WI38 (cell line): Measurements from ENCODE around the gene ARFGEF3.

Experiments used
- H3K4me3 ChIP-seq: 2 replicates; pipeline ENCODE4 v1.5.1; 2011; ENCODE audit warnings: low read depth, mild to moderate bottlenecking, control low read depth, low read length
- TF ChIP-seq, protein P1 (sequence below): IDR thresholded peaks from 2 replicates; pipeline ENCODE4 v1.5.1; 2012; ENCODE audit warnings: low read depth, mild to moderate bottlenecking, control low read depth, low read length

The ARFGEF3 gene

DNA sequence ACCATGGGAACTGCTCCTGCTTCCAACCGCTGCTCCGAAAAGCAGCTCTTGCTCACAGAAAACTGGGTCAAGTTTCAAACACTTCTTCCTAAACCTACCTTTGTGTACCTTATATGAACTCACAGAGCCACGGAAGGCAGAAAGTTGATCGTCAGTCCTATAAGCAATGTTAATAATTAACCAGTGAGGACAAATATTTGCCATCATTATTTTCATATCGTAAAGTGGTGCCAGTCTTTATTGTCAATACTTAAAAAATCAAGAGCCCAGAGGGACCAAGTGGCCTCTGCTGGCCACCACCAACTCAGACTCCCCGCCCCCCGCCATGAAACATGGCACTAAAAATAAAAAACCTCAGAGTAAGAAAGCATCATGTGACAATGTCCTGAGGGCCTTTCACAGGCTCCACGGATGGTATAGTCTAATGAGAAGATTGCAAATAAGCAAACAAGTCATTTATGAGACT lies 65.6 kb downstream of the ARFGEF3 start:
- no peak overlapping the region for H3K4me3 ChIP-seq
- TF ChIP-seq, protein P1, sequence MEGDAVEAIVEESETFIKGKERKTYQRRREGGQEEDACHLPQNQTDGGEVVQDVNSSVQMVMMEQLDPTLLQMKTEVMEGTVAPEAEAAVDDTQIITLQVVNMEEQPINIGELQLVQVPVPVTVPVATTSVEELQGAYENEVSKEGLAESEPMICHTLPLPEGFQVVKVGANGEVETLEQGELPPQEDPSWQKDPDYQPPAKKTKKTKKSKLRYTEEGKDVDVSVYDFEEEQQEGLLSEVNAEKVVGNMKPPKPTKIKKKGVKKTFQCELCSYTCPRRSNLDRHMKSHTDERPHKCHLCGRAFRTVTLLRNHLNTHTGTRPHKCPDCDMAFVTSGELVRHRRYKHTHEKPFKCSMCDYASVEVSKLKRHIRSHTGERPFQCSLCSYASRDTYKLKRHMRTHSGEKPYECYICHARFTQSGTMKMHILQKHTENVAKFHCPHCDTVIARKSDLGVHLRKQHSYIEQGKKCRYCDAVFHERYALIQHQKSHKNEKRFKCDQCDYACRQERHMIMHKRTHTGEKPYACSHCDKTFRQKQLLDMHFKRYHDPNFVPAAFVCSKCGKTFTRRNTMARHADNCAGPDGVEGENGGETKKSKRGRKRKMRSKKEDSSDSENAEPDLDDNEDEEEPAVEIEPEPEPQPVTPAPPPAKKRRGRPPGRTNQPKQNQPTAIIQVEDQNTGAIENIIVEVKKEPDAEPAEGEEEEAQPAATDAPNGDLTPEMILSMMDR, result no peak

DNA sequence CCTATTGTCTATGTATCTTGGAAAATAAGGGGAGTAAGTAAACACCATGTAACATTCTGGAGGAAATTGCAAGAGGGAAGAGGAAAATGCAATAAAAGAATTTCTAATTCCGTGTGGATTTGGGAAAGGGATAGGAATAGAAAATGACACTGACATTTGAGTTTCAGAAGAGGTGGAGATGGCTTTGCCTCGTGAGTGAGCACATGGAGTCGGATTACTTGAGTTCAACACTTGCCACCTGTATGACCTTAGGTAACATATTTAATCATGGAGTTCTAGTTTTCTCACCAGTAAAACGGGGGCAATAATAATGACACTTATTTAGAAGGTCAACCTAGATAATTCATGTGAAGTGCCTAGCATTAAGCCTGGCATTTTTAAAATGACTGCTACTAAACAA lies 67.3 kb downstream of the ARFGEF3 start:
- no peak overlapping the region for H3K4me3 ChIP-seq
- TF ChIP-seq, protein P1, result no peak

DNA sequence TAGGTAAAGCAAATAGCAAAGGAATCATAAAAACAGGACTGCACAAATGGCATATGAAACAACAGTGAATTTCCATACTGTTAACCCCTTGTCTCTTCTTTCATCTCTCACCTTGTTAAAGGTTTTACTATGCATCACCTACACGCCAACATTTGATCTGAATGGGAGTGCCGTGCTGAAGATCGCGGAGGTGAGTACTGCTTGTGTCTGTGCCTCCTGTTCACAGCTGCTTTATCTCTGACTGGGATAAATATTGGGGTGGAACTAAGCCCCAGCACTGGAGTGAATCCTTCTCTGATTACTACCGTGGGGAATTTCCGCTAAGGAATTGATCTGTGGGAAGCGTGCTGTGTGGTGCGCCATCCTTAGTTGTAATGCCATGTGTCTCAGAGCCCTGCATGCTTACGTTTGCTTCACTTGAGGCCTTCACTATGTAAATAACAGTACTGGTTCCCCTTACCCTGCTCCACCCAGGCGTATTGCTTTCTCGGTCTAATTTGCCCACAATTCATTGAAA lies 68.0 kb downstream of the ARFGEF3 start:
- TF ChIP-seq, protein P1, result no peak
- H3K4me3 ChIP-seq, result no peak overlapping the region

DNA sequence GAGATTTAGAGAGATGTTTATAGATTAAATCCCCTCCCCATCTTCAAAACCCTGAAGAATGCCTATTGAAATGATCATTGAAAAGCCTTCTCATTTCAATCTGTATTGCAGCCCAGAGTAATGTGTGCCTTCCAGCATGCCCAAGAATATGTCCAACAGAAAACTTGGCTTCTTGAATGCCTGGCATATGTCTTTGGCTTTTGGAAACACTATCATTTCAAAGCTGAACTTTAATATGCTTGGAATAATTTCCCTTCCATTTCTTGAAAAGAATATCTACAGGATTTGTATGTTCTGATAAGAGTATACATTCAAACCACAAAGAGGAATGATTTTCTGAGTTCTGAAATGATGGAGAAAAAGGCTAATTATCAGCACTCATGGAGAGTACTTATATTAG lies 68.5 kb downstream of the ARFGEF3 start:
- TF ChIP-seq, protein P1, result no peak
- H3K4me3 ChIP-seq, result no peak overlapping the region

DNA sequence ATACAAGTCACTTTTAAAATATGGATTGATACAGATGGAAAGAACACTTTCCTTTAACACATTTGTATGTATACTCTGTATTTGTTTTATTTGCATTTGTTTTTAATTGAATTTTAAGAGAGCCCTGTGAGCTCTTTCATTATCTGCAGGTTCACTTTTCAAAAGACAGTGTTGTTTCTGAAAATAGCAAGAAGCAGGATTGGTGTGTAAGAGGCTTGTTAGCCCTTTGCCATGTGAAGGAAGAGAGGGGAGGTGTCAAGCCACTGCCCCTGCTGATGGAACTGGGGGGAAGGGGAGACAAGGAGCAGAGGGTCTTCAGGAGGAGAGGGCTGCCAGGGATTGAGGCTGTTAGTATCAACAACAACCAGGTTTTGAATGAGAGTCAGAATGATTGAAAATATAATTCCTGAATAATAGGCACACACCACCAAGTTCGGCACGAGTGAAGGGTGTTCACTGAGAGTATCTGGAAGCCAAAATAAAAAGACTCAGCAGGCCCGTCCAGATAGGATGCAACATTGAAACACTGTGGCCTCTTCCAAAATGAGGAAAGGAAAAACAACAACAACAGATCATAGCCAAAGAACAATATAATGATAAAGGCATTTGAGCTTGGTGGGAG lies 69.1 kb downstream of the ARFGEF3 start:
- no peak overlapping the region for H3K4me3 ChIP-seq

DNA sequence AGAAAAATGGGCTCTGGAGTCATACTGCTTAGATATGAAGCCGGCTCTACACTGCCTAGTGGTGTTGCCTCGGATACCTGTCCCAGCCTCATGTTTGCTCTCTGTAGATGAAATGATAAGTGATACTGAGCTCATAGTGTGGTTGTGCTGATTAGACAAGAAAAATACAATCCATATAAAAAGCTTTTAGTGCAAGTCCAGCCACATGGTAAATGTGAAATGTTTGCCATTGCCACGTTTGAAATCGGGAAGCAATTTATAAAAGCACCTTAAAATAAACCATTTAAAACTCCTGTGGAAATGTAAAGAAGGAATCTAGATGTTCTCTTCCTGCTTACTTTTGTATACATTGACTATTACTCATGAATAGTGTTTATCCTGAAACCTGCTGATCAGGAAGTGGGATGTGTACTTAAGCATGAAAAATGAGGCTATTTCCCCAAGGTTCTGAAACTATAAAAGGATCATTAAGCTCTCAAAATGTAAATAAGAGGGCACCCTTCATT lies 69.7 kb downstream of the ARFGEF3 start:
- TF ChIP-seq, protein P1, result no peak
- H3K4me3 ChIP-seq, result no peak overlapping the region

More for the DNA sequence above, 69.1 kb downstream of the ARFGEF3 start:
- TF ChIP-seq, protein P1, result no peak

DNA sequence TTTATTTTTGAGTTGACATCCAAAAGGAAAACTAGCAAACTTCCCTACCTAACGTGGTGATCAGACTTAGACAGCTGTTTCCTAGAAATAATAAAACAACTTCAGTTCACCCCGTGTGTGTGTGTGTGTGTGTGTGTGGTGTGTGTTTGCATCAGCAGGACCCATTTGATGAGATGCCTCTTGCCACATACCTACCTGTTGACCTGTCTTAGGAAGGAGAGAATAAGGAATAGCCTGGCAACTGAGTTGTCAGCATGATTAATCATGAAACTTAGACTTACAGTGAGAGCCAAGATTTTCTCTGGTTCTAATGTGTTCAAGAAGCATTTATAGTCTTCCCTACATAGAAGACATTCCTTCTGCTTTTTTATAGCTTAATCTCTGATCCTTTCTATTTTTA lies 72.6 kb downstream of the ARFGEF3 start:
- TF ChIP-seq, protein P1, result no peak
- no peak overlapping the region for H3K4me3 ChIP-seq
